Neural cell (in vitro differentiated cells): ENCODE measurements around the gene ZNF316.

Source experiments
- CTCF ChIP-seq: fragments of 450-650 bp; IDR thresholded peaks from 2 replicates; pipeline ENCODE4 v1.5.1; 2014; ENCODE audit warnings: antibody characterized with exemption, mild to moderate bottlenecking, moderate library complexity; ENCODE audit not compliant: poor library complexity, severe bottlenecking
- RAD21 ChIP-seq: fragments of 450-650 bp; conservative IDR thresholded peaks from 2 replicates; pipeline ENCODE4 v1.6.1; 2014; ENCODE audit warnings: antibody characterized with exemption, mild to moderate bottlenecking, moderate library complexity
- REST ChIP-seq: IDR thresholded peaks from 2 replicates; pipeline ENCODE4 v1.6.1; 2012; ENCODE audit warnings: borderline replicate concordance
- TAF1 ChIP-seq: IDR thresholded peaks from 2 replicates; pipeline ENCODE4 v1.6.1; 2012; ENCODE audit warnings: low read depth

- TF ChIP-seq CTCF (peak; percentile 91), RAD21 (peak; percentile 62), TAF1 (no peak), REST (no peak)
Observed at GRCh38 chr7:6589829-6590644, 47.1 kb upstream of the ZNF316 start, which contains the start of gene INTS15.
